Subcutaneous abdominal adipose tissue (tissue), 5 donors: ENCODE data around the gene ORC4.
"Not testable (repeated sequence)": the region's sequence is repeated elsewhere in the genome, so short reads cannot be mapped to it uniquely, and the experiment has no call there.

Experiments used
- H3K27ac ChIP-seq: one replicate; pipeline ENCODE4 v1.7.0; 2013; ENCODE audit warnings: low read depth, mild to moderate bottlenecking, inconsistent platforms, low read length, moderate library complexity
- H3K27me3 ChIP-seq, 5 donors: one replicate each; pipeline ENCODE4 v1.7.0; 2013; ENCODE audit warnings: low read length in 5 of 5, inconsistent platforms in 1 of 5; ENCODE audit not compliant: control insufficient read depth in 5 of 5, insufficient read depth in 4 of 5
- H3K36me3 ChIP-seq, 5 donors: one replicate each; pipeline ENCODE4 v1.7.0; 2013; ENCODE audit warnings: low read length in 5 of 5; ENCODE audit not compliant: control insufficient read depth in 5 of 5, insufficient read depth in 5 of 5
- H3K4me1 ChIP-seq, 5 donors: one replicate each; pipeline ENCODE4 v1.7.0; 2013; ENCODE audit warnings: low read length in 5 of 5, mild to moderate bottlenecking in 3 of 5, moderate library complexity in 1 of 5; ENCODE audit not compliant: control insufficient read depth in 5 of 5, insufficient read depth in 5 of 5
- H3K4me3 ChIP-seq, 5 donors: one replicate each; pipeline ENCODE4 v1.7.0; 2013; ENCODE audit warnings: low read length in 5 of 5, low read depth in 1 of 5
- H3K9ac ChIP-seq, 5 donors: one replicate each; pipeline ENCODE4 v1.7.0; 2013; ENCODE audit warnings: low read length in 5 of 5, mild to moderate bottlenecking in 4 of 5, moderate library complexity in 3 of 5
- H3K9me3 ChIP-seq, 5 donors: one replicate each; pipeline ENCODE4 v1.7.0; 2013; ENCODE audit warnings: low read length in 5 of 5; ENCODE audit not compliant: control insufficient read depth in 5 of 5
- donor health status: healthy.
- donor health status: healthy.
- donor health status: healthy.
- donor health status: healthy.
- donor health status: healthy.

Gene ORC4

DNA sequence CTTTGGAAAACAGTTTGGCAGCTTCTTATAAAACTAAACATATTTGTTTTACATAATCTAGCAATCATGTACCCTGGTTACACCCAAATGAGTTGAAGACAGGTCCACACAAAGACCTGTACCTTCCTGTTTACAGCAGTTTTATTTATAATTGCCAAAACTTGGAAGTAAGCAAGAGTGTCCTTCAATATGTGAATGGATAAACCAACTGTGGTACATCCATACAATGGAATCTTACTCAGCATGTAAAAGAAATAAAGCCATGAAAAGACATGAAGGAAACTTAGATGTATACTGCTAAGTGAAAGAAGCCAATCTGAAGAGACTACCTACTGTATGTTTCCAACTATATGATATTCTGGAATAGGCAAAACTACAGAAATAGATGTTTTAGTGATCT, 23.7 kb downstream of the ORC4 start:
- peaks cover 0 to 5% (median 0%) of the 10 kb centered on the region in 5 donors for H3K9me3 ChIP-seq
- no peaks in the 10 kb centered on the region for H3K27me3 ChIP-seq
- H3K4me3 ChIP-seq = no peak overlapping the region
- H3K27ac ChIP-seq = no peak overlapping the region
- no peak overlapping the region for H3K9ac ChIP-seq
- peaks cover 0 to 5% (median 5%) of the 10 kb centered on the region in 5 donors for H3K4me1 ChIP-seq
- H3K36me3 ChIP-seq = peaks cover 0 to 6% (median 0%) of the 10 kb centered on the region in 5 donors

DNA sequence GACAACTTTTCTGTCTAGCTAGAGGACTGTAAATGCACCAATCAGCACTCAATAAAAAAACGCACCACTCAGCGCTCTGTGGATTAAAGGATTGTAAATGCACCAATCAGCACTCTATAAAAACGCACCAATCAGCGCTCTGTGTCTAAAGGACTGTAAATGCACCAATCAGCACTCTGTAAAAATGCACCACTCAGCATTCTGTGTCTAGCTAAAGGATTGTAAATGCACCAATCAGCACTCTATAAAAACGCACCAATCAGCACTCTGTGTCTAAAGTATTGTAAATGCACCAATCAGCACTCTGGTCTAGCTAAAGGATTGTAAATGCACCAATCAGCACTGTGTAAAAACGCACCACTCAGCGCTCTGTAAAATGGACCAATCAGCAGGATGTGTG, 25.6 kb downstream of the ORC4 start:
- H3K9ac ChIP-seq, H3K4me1 ChIP-seq, H3K36me3 ChIP-seq, H3K9me3 ChIP-seq, H3K4me3 ChIP-seq, H3K27me3 ChIP-seq, H3K27ac ChIP-seq: not testable (repeated sequence)

DNA sequence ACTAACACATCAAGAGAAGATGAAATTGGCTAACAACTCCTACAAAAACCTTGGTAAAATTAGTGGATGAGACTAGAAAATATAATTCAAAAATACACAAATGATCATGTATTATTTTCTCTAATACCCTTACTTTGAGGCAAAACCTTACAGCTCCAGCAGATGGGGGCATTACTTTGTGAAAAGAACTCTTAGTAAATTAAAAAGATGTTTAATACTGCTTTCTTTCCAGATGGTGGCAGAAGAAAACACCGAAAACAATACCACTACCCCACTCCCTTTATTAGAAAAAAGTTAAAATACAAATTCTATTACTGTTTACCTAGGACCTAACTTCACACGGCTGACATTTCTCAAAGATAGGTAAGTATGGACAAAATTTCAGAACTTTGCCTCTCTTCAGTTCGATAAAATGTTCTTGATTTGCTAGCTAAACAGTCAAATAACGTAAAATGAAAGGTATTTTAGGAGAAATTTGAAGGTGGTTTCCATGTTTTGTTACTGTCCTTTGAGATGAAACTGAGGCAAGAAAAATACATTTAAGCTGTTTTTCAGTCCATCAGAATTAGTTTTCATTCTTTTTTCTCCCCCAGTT, 30.6 kb downstream of the ORC4 start:
- H3K9ac ChIP-seq = peak overlapping the region in 1 of 5 donors; percentile 28
- H3K4me1 ChIP-seq = peaks cover 0 to 9% (median 5%) of the 10 kb centered on the region in 5 donors
- H3K27me3 ChIP-seq = no peaks in the 10 kb centered on the region
- peaks cover 0 to under 1% (median 0%) of the 10 kb centered on the region in 5 donors for H3K36me3 ChIP-seq
- no peak overlapping the region for H3K4me3 ChIP-seq
- no peaks in the 10 kb centered on the region for H3K9me3 ChIP-seq
- no peak overlapping the region for H3K27ac ChIP-seq

DNA sequence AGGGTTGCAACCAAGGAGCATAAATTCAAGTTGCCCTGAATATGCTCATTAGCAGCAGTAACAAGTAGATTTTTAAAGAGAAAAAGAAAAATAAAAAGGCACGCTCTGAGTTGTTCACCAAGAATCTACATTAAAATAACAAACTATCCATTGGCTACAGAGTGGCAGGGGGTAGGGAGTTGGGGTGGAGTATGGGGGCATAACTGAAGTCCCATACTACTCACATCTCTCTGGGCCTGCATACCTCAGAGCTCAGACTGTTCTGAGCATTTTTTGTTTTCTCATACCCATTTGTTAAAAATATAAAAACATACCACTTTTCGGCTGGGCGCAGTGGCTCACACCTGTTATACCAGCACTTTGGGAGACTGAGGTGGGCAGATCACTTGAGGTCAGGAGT, 31.4 kb downstream of the ORC4 start:
- Histone ChIP-seq H3K4me1 (peaks cover 0 to 9% (median 5%) of the 10 kb centered on the region in 5 donors), H3K27me3 (no peaks in the 10 kb centered on the region), H3K4me3 (no peak overlapping the region), H3K36me3 (no peaks in the 10 kb centered on the region), H3K27ac (no peak overlapping the region), H3K9ac (no peak overlapping the region), H3K9me3 (no peaks in the 10 kb centered on the region)

DNA sequence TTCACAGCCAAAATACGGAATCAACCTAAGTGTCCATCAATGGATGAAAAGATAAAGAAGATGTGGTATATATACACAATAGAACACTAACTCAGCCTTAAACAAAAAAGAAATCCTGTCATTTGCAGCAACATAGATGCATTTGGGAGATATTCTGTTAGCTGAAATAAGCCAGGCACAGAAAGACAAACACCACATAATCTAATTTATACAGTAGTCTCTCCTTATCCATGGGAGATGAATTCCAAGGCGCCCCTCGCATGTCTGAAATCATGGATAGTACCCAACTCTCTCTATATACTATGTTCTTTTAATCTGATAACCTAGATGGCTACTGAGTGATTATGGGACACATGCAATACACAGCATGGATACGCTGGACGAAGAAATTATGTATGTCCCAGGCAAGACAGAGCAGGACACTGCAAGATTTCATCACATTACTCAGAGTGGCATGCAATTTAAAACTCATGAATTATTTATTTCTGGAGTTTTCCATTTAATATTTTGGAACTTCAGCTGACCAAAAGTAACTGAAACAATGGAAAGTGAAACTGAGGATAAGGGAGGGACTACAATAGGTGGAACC, 39.5 kb downstream of the ORC4 start:
- no peaks in the 10 kb centered on the region for H3K27me3 ChIP-seq
- H3K9ac ChIP-seq = no peak overlapping the region
- no peak overlapping the region for H3K27ac ChIP-seq

DNA sequence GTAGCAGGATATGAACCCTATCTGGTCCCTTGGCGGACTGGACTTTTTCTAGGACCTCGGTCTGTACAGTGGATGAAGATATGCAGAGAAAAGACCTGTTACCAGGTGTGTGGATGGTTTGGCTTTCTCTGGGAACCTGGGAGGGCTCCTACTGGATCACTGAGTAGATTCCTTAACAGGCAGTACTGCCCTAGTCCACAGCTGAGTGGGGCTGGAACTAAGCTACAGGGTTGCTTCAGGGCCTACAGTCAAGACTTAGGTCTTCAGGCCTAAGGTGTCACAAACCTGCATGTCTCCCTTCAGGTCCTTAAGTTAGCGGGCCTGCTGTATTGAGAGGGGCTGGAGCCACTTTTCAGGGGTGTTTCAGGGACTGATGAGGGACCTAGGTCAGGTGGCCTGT, 42.9 kb downstream of the ORC4 start:
- Histone ChIP-seq H3K27me3 (no peaks in the 10 kb centered on the region), H3K4me1 (no peaks in the 10 kb centered on the region), H3K27ac (no peak overlapping the region), H3K4me3 (no peak overlapping the region), H3K9me3 (no peaks in the 10 kb centered on the region), H3K36me3 (peaks cover 0 to 5% (median 3%) of the 10 kb centered on the region in 5 donors), H3K9ac (no peak overlapping the region)

More for the DNA sequence above, 39.5 kb downstream of the ORC4 start:
- Histone ChIP-seq H3K9me3 (no peaks in the 10 kb centered on the region), H3K4me1 (no peaks in the 10 kb centered on the region), H3K4me3 (no peak overlapping the region), H3K36me3 (no peaks in the 10 kb centered on the region)

DNA sequence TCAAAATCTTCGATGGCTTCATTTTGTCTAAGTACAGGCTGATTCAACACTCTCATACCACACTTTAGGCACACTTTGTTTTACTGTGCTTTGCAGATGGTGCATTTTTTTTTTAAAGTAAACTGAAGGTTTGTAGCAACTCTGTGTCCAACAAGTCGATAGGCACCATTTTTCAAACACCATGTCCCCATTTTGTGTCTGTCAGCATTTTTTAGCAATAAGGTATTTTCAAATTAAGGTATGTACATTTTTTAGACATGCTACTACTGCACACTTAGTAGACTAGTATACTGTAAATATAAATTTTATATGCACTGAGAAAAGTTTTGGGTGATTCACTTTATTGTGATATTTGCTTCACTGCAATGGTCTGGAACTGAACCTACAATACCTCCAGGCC, 44.4 kb downstream of the ORC4 start:
- no peaks in the 10 kb centered on the region for H3K4me1 ChIP-seq
- no peak overlapping the region for H3K4me3 ChIP-seq
- no peak overlapping the region for H3K9ac ChIP-seq
- no peaks in the 10 kb centered on the region for H3K27me3 ChIP-seq
- no peaks in the 10 kb centered on the region for H3K9me3 ChIP-seq
- H3K36me3 ChIP-seq = peaks cover 0 to 9% (median 5%) of the 10 kb centered on the region in 5 donors
- no peak overlapping the region for H3K27ac ChIP-seq

DNA sequence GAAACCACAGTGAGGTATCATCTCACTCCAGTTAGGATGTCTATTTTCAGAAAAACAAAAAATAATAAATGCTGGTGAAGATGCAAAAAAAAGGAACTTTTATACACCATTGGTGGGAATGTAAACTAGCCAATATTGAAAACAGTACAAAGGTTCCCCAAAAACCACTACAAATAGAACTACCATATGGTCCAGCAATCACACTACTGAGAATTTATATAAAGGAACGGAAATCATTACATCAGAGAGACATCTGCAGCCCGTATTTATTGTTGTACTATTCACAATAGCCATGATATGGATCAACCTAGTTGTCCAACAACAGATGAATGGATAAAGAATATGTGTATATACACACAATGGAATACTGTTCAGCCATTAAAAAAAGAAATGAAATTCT, 52.0 kb downstream of the ORC4 start:
- Histone ChIP-seq H3K27ac (no peak overlapping the region), H3K4me1 (no peaks in the 10 kb centered on the region), H3K36me3 (peaks cover 0 to 21% (median 5%) of the 10 kb centered on the region in 5 donors), H3K9ac (no peak overlapping the region), H3K9me3 (peaks cover 0 to 7% (median 0%) of the 10 kb centered on the region in 5 donors), H3K27me3 (no peaks in the 10 kb centered on the region), H3K4me3 (no peak overlapping the region)

DNA sequence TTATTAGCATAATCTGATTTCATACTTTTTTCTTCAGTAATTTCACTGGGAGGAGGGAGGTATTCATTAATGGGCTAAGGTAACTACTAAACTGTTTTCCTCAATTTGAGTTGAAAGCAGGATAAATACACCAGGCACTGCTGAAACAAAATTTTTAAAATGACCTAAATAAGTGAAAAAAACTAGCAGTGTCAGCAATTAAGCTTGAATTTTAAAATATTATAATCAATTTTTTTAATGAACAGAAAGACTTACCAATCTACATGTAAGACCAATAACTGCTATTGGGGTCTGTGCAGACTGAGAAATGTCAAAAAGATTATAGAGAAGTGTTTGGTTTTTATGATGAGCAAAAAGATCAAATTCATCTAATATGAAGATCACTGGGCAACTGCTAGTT, 68.4 kb downstream of the ORC4 start:
- no peaks in the 10 kb centered on the region for H3K4me1 ChIP-seq
- H3K27ac ChIP-seq = no peak overlapping the region
- no peaks in the 10 kb centered on the region for H3K9me3 ChIP-seq
- H3K4me3 ChIP-seq = no peak overlapping the region
- H3K36me3 ChIP-seq = peaks cover 15 to 24% (median 19%) of the 10 kb centered on the region in 5 donors
- no peaks in the 10 kb centered on the region for H3K27me3 ChIP-seq
- no peak overlapping the region for H3K9ac ChIP-seq

DNA sequence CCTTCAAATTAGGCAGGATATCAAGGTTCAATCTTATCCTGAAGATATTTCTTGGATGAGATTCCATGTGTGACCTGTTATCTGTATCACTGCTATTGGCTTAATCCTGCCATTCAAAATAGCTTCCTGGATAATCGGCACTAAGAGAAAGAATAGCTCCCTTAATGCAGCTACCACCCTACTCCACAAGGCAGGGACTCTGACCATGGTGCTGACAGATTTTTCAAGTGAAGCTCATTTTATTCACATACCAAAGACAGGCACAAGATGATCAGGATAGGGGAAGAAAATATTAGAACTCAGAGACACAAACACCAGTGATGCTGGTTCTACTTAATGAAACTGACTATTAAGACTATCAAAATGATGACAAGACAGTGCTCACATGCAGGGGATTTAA, 74.9 kb downstream of the ORC4 start:
- H3K4me3 ChIP-seq = no peak overlapping the region
- H3K36me3 ChIP-seq = peaks cover 6 to 18% (median 16%) of the 10 kb centered on the region in 5 donors
- no peak overlapping the region for H3K27ac ChIP-seq
- no peaks in the 10 kb centered on the region for H3K4me1 ChIP-seq
- no peak overlapping the region for H3K9ac ChIP-seq
- no peaks in the 10 kb centered on the region for H3K9me3 ChIP-seq
- H3K27me3 ChIP-seq = no peaks in the 10 kb centered on the region
